ENCODE measurements around the gene PPRC1. TPM values are rescaled to one million over a fixed set of nuclear protein-coding genes. Genes with fewer than 3 reads are reported as not detected.

Gene PPRC1
- total RNA-seq, 1 experiment from 2014 or later, result 14.7 TPM

GRCh38 chr10:102146971-102147428 is 14.2 kb downstream of the PPRC1 start:
- no peak for DNase-seq (ENCODE audit: low read depth)

- no peak for DNase-seq (ENCODE audit: low read depth)
Observed at GRCh38 chr10:102147561-102147960, 14.7 kb downstream of the PPRC1 start.

GRCh38 chr10:102148275-102148674 is 15.4 kb downstream of the PPRC1 start:
- no peak for DNase-seq (ENCODE audit: low read depth)

- DNase-seq (ENCODE audit: low read depth), result peak; percentile 79
Observed at GRCh38 chr10:102150970-102151773, 18.3 kb downstream of the PPRC1 start.

- peak; percentile 98 for DNase-seq (ENCODE audit: low read depth)
Observed at GRCh38 chr10:102151774-102152544, 19.1 kb downstream of the PPRC1 start, which contains the start of gene NOLC1. Gene NOLC1, plus strand, starts transcription at chr10:102152389. Its CDS starts 22 bp downstream, at chr10:102152411.

GRCh38 chr10:102152545-102152890 is 19.7 kb downstream of the PPRC1 start:
- no peak for DNase-seq (ENCODE audit: low read depth)

GRCh38 chr10:102153093-102153620 is 20.3 kb downstream of the PPRC1 start:
- DNase-seq (ENCODE audit: low read depth), result no peak

GRCh38 chr10:102154466-102155116 is 21.8 kb downstream of the PPRC1 start:
- no peak for DNase-seq (ENCODE audit: low read depth)

GRCh38 chr10:102157224-102157623 is 24.4 kb downstream of the PPRC1 start:
- DNase-seq (ENCODE audit: low read depth), result no peak

- DNase-seq (ENCODE audit: low read depth), result peak; percentile 16
Observed at GRCh38 chr10:102159051-102159597, 26.3 kb downstream of the PPRC1 start.

- no peak for DNase-seq (ENCODE audit: low read depth)
Observed at GRCh38 chr10:102159831-102160230, 27.0 kb downstream of the PPRC1 start.

GRCh38 chr10:102163342-102163989 is 30.6 kb downstream of the PPRC1 start:
- DNase-seq (ENCODE audit: low read depth), result no peak

GRCh38 chr10:102167861-102168260 is 35.0 kb downstream of the PPRC1 start:
- DNase-seq (ENCODE audit: low read depth), result no peak

- no peak for DNase-seq (ENCODE audit: low read depth)
Observed at GRCh38 chr10:102170602-102171001, 37.8 kb downstream of the PPRC1 start.

- no peak for DNase-seq (ENCODE audit: low read depth)
Observed at GRCh38 chr10:102172288-102172687, 39.4 kb downstream of the PPRC1 start.

GRCh38 chr10:102175415-102175814 is 42.6 kb downstream of the PPRC1 start:
- peak; percentile 44 for DNase-seq (ENCODE audit: low read depth)

GRCh38 chr10:102184606-102185005 is 51.8 kb downstream of the PPRC1 start:
- DNase-seq (ENCODE audit: low read depth), result no peak

GRCh38 chr10:102185272-102185671 is 52.4 kb downstream of the PPRC1 start:
- no peak for DNase-seq (ENCODE audit: low read depth)

GRCh38 chr10:102185811-102186527 is 53.1 kb downstream of the PPRC1 start:
- no peak for DNase-seq (ENCODE audit: low read depth)

GRCh38 chr10:102188298-102188940 is 55.6 kb downstream of the PPRC1 start:
- no peak for DNase-seq (ENCODE audit: low read depth)
